ENCODE data around the gene LRP6.
A peak's percentile ranks its signal among the peaks of the same experiment; 100 is the strongest.

LRP6 gene

GRCh38 chr12:12214635-12215131, 52.2 kb downstream of the LRP6 start:
- no peak for TF ChIP-seq CTCF (conservative IDR thresholded peaks at IDR 0.05; ENCODE audit: low read length)
- DNase-seq (ENCODE audit: low read depth): no peak
- H3K4me3 ChIP-seq (ENCODE audit: low read length): no peak overlapping the region

GRCh38 chr12:12214201-12214600, 52.6 kb downstream of the LRP6 start:
- no peak overlapping the region for H3K4me3 ChIP-seq (ENCODE audit: low read length)
- no peak for DNase-seq (ENCODE audit: low read depth)
- TF ChIP-seq CTCF (conservative IDR thresholded peaks at IDR 0.05; ENCODE audit: low read length): no peak

GRCh38 chr12:12212769-12213168, 54.1 kb downstream of the LRP6 start:
- DNase-seq (ENCODE audit: low read depth): no peak
- TF ChIP-seq CTCF (conservative IDR thresholded peaks at IDR 0.05; ENCODE audit: low read length): no peak
- H3K4me3 ChIP-seq (ENCODE audit: low read length): no peak overlapping the region

DNA sequence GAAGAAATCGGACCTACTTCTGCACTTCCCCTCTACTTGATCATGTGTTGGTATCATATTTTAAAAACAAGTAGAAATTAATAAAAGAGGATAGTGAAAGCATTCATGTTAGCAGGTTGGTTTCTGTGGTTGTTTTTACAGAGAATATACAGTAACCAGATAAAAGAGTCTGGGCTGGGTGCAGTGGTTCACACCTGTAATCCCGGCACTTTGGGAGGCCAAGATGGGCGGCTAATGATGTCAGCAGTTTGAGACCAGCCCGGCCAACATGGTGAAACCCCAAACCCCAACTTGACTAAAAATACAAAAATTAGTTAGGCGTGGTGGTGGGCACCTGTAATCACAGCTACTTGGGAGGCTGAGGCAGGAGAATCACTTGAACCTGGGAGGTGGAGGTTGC, 55.9 kb downstream of the LRP6 start:
- no peak for TF ChIP-seq CTCF (conservative IDR thresholded peaks at IDR 0.05; ENCODE audit: low read length)
- H3K4me3 ChIP-seq (ENCODE audit: low read length): no peak overlapping the region
- no peak for DNase-seq (ENCODE audit: low read depth)

DNA sequence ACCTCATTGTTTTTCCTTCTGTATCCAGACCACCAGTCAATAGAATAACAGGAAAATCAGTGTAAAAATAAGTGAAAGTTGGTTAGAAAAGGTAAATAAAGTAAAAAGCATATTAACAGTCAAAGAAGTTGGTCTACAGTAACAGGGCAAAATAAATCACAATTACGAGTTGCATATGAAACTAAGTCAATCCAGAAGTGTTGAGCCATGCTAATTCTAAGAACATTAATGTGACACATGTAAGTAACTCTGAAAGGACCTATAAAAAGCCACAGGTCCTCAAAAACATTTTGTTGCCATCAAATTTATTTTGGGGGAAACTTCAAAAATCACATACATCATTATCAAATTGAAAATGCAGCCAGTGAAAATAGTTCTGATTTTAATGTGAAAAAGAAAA, 56.4 kb downstream of the LRP6 start:
- no peak for TF ChIP-seq CTCF (conservative IDR thresholded peaks at IDR 0.05; ENCODE audit: low read length)
- H3K4me3 ChIP-seq (ENCODE audit: low read length): no peak overlapping the region
- no peak for DNase-seq (ENCODE audit: low read depth)

DNA sequence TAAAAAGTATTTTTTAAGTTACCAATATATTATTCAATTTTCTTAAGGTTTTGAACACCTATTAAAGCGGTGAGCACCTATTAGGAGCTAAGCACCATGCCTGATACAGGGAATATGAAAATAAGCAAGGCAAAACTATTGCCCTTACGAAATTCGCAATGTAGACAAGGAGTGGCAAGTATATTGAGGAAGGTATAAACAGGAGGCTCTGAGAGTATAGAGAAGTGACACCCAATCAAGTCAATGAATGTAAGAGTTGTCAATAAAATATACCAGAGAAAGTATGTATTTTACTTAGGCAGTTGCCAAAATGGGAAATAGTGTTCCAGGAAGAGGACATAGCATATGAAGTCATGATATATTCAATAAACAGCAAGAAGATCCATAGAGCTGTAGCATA, 57.2 kb downstream of the LRP6 start:
- TF ChIP-seq CTCF (conservative IDR thresholded peaks at IDR 0.05; ENCODE audit: low read length): no peak

GRCh38 chr12:12209043-12209442, 57.8 kb downstream of the LRP6 start:
- H3K4me3 ChIP-seq (ENCODE audit: low read length): no peak overlapping the region
- TF ChIP-seq CTCF (conservative IDR thresholded peaks at IDR 0.05; ENCODE audit: low read length): no peak
- peak; percentile 47 for DNase-seq (ENCODE audit: low read depth)

More for the DNA sequence above, 57.2 kb downstream of the LRP6 start:
- H3K4me3 ChIP-seq (ENCODE audit: low read length): no peak overlapping the region
- DNase-seq (ENCODE audit: low read depth): no peak
